Activated T-helper 2 cell treated with anti-CD3 and anti-CD28 coated beads, Interferon-gamma antibody, Interleukin-2, Interleukin-4, amounts not matched to agents 10 μg/mL and 5 μg/mL and 100 μg/mL, durations not matched to agents 14 hours and 24 hours and 36 hours (primary cell): ENCODE data around the gene PACS2. TPM values are rescaled to one million over a fixed set of nuclear protein-coding genes. Genes with fewer than 3 reads are reported as not detected.

ENCODE experiments used
- DNase-seq: peaks from one replicate; pipeline ENCODE4 v3.0.0; 2021; ENCODE audit warnings: low spot score
- H3K27ac Mint-ChIP-seq: one replicate; pipeline ENCODE4 v1.8.0; 2021; ENCODE audit warnings: mixed read lengths
- H3K27me3 Mint-ChIP-seq: one replicate; pipeline ENCODE4 v1.8.0; 2021; ENCODE audit warnings: low read depth, mixed read lengths
- H3K36me3 Mint-ChIP-seq: one replicate; pipeline ENCODE4 v1.8.0; 2021; ENCODE audit warnings: low read depth, mixed read lengths
- H3K4me1 Mint-ChIP-seq: one replicate; pipeline ENCODE4 v1.8.0; 2021; ENCODE audit warnings: low read depth, mixed read lengths
- H3K4me3 Mint-ChIP-seq: one replicate; pipeline ENCODE4 v1.8.0; 2021; ENCODE audit warnings: low read depth, mild to moderate bottlenecking, moderate library complexity, mixed read lengths
- H3K9me3 Mint-ChIP-seq: one replicate; pipeline ENCODE4 v1.8.0; 2021; ENCODE audit warnings: mixed read lengths
- intact Hi-C: fragments of 100-400 bp; cut with micrococcal nuclease; formaldehyde crosslinking; loops from one replicate; pipeline ENCODE4 v1.15.1; 2023
- total RNA-seq: library from RNA; stranded (reverse); gene quantifications from 2 replicates; pipeline ENCODE4 v1.2.3, GENCODE V29; 2022

Gene PACS2
- total RNA-seq, 1 donor from 2014 or later = 35.2 TPM

DNA sequence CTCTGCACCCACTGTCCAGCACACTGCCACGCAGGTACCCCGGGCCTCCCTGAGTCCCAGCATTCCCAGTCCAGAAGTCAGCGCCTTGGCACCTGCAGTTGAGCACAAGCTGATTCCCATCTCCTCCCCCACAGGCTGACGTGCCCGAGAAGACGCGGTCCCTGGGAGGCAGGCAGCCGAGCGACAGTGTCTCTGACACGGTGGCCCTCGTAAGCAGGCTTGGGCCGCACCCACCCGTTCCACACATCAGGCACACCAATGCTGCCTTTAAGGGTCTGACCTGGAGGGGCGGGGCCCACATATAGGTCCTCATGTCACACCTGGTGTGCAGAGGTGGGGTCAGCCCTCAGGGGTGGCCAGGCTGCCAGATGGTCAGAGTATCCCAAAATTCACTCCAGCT lies 65.4 kb downstream of the PACS2 start:
- Mint-ChIP-seq H3K9me3 (no peaks in the 10 kb centered on the region), H3K27ac (no peak overlapping the region), H3K36me3 (no peaks in the 10 kb centered on the region), H3K4me1 (peaks cover 8% of the 10 kb centered on the region), H3K27me3 (no peaks in the 10 kb centered on the region), H3K4me3 (no peak overlapping the region)
- no peak for DNase-seq
- intact Hi-C loops = loop anchor here (10.0 kb wide), 1 partner anchor 65 kb away; no protein-coding TSS in a partner anchor

DNA sequence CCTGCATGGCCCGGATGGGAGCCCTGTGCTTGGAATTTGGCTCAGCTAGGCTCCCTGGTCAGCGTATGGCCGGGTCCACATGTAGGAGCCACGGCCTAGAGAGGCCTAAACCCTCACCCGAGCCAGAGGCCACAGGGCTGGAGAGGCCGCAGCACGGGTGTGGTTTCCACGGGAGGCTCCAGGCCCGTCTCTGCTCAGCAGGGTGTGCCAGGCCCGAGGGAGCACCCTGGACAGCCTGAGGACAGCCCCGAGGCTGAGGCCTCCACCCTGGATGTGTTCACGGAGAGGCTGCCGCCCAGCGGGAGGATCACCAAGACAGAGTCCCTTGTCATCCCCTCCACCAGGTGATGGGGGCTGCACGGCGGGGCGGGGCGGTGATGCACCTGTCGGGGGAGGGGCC lies 66.2 kb downstream of the PACS2 start:
- Mint-ChIP-seq H3K4me3 (no peak overlapping the region), H3K27ac (no peak overlapping the region), H3K4me1 (peaks cover 4% of the 10 kb centered on the region), H3K9me3 (no peaks in the 10 kb centered on the region), H3K36me3 (no peaks in the 10 kb centered on the region), H3K27me3 (no peaks in the 10 kb centered on the region)
- no peak for DNase-seq
- intact Hi-C loops = no loop called here

DNA sequence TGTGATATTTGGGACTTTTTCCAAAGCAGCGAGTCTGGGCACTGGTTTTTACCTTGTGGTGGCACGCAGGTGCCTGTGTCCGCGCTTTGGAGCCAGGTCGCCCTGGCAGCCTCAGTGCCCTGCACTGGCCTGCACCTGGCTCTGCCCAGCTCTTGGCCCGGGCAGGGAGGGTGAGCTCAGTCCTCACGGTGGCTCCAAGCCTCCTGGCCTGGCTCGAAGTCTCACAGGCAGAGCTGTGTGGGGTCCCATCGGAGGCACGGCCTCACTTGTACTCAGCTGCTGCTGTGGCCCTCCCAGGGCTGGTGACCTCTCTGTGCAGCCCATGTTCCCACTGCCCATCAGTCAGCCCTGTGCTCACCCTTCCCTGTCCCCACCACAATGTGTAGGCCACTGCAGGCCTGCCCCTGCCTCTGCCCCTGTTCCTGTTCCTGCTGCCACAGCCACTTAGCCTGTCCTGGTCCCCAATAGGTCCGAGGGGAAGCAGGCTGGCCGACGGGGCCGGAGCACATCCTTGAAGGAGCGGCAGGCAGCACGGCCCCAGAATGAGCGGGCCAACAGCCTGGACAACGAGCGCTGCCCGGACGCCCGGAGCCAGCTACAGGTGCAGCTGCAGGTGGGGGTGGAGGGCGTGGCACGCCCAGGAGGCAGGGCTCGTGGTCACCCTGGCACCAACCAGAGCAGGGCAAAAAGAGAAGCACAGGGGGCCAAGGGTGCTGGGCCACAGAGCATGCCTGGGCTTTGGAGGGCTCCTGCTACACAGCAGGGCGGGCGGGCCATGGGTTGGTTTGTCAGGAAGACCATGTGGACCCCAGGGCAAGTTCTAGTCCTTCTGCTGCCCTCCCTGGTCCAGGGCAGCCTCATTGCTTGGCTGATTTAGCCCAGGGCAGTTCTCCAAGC lies 67.1 kb downstream of the PACS2 start:
- no peak for DNase-seq
- Mint-ChIP-seq H3K27me3 (no peaks in the 10 kb centered on the region), H3K27ac (no peak overlapping the region), H3K4me1 (no peaks in the 10 kb centered on the region), H3K36me3 (no peaks in the 10 kb centered on the region), H3K4me3 (no peak overlapping the region), H3K9me3 (no peaks in the 10 kb centered on the region)
- intact Hi-C loops = no loop called here

DNA sequence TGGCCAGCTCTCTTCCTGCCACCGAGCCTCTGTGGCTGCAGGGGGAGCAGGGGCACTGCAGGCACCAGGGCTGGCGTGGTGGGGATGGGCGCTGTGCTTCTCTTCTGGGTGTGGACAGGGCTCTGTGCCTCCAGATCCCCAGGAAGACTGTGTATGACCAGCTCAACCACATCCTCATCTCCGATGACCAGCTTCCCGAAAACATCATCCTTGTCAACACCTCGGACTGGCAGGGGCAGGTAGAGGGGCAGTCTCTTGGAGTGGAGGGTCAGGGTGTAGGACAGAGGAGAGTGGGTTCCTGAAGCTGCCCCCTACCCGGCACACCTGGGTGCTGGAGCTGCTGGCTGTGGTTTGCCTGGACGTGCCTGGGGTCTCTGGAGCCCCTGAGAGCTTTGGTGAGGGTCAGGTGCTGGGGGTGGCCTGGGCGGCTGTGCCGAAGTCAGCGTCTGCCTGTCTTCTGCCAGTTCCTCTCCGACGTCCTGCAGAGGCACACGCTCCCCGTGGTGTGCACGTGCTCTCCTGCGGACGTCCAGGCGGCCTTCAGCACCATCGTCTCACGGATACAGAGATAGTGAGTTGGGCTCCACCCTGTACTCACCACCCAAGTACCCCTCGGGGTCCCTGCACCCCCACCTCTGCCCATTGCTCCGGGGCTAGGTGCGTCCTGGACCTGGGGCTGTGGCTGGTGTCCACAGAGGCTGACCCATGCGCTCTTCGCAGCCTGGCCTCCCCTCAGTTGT lies 68.0 kb downstream of the PACS2 start:
- H3K4me1 Mint-ChIP-seq = no peaks in the 10 kb centered on the region
- H3K4me3 Mint-ChIP-seq = no peak overlapping the region
- no peak overlapping the region for H3K27ac Mint-ChIP-seq
- no peaks in the 10 kb centered on the region for H3K36me3 Mint-ChIP-seq
- no peaks in the 10 kb centered on the region for H3K9me3 Mint-ChIP-seq
- no peaks in the 10 kb centered on the region for H3K27me3 Mint-ChIP-seq
- intact Hi-C loops = no loop called here
- DNase-seq = no peak

DNA sequence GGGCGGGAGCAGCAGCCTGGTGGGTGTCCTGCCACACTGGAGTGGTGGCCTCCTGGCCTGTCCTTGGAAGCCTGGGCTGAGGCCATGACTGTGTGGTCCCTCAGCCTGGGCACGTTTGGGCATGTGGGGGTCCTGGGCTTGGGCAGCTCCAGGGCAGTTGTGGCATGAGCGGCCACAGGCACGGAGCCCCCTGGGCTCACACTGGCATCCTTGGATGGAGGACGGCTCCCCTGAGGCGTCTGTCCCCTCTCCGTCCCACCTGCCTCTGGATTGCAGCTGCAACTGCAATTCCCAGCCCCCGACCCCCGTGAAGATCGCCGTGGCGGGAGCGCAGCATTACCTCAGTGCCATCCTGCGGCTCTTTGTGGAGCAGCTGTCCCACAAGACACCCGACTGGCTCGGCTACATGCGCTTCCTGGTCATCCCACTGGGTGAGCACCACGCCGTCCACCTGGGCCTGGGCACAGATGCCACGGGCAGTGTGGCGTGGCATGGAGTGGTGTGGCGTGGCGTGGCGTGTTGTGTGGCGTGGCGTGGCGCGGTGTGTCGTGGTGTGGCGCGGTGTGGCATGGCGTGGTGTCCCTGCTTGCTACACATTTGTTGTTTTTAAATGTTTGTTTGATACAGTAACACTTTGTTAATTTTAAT lies 68.7 kb downstream of the PACS2 start:
- Mint-ChIP-seq H3K27ac (no peak overlapping the region), H3K4me3 (no peak overlapping the region), H3K4me1 (no peaks in the 10 kb centered on the region), H3K27me3 (no peaks in the 10 kb centered on the region), H3K36me3 (no peaks in the 10 kb centered on the region), H3K9me3 (no peaks in the 10 kb centered on the region)
- intact Hi-C loops = no loop called here
- no peak for DNase-seq

DNA sequence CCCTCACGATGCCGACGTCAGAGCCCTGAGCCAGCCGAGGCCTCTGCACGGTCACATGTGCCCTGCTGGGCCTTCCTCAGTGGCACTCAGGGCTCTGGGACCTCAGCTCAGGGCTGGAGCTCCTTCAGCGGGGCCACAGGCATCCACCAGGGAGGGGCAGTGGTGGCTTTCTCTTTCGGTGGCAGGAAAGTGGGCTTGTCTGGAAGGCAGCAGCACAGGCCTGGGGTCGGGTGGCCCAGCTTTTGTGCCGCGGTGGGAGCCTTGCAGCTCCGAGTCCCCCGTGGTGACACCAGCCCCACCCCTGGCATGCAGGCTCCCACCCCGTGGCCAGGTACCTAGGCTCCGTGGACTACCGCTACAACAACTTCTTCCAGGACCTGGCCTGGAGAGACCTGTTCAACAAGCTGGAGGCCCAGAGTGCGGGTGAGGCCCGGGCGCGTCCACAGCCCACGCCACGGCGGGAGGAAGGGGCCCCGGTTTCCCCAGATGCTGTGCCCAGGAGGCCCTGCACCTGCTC lies 69.6 kb downstream of the PACS2 start:
- intact Hi-C loops = no loop called here
- H3K27me3 Mint-ChIP-seq = no peaks in the 10 kb centered on the region
- no peaks in the 10 kb centered on the region for H3K9me3 Mint-ChIP-seq
- H3K36me3 Mint-ChIP-seq = no peaks in the 10 kb centered on the region
- no peak overlapping the region for H3K27ac Mint-ChIP-seq
- H3K4me3 Mint-ChIP-seq = no peak overlapping the region
- no peaks in the 10 kb centered on the region for H3K4me1 Mint-ChIP-seq
- no peak for DNase-seq

DNA sequence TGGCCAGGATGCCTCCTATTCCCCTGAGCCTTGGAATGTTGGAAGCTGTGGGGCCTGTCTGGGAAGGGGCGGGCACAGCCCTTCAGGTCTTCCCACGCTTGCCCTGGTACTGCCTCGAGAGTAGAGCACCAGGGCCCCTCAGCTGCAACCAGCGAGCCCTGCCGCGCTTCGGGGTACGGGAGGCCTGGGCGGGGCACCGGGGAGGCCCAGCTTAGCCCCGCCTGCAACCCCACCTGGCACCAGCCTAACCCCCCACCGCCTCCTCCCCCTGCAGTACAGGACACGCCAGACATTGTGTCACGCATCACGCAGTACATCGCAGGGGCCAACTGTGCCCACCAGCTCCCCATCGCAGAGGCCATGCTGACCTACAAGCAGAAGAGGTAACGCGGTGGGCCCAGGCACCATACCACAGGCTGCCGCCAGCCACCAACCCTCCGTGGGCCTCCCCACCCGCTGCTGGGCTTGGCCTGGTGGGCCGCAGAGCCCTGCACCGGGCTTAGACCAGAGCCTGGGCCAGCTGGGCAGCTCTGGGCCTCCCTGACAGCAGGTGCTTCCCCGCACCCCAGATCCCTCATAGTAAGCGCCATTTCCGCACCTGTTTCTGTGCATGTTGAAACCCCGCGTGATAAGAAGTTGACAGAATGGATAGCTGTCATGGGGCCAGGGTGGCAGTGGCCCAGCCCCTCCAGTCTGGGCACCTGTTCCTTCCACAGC lies 70.2 kb downstream of the PACS2 start:
- no peak overlapping the region for H3K27ac Mint-ChIP-seq
- DNase-seq = no peak
- H3K4me3 Mint-ChIP-seq = no peak overlapping the region
- intact Hi-C loops = no loop called here
- no peaks in the 10 kb centered on the region for H3K4me1 Mint-ChIP-seq
- no peaks in the 10 kb centered on the region for H3K9me3 Mint-ChIP-seq
- no peaks in the 10 kb centered on the region for H3K36me3 Mint-ChIP-seq
- no peaks in the 10 kb centered on the region for H3K27me3 Mint-ChIP-seq

DNA sequence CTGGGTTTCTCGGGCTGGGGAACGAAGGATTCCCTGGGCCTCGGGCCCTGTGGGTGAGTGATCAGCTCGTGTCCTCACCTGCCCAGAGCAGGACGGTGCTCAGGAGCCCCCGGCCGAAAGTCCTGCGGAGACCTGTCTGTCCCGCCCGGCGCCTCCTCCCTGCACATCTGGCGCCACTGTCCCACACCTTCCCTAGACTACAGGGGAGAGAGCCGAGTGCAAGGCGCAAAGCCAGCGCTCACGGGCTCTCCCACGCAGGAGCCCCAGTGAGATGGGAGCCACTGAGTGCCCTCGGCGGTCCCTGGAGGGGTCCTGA lies 70.7 kb downstream of the PACS2 start:
- H3K27me3 Mint-ChIP-seq = no peaks in the 10 kb centered on the region
- H3K27ac Mint-ChIP-seq = no peak overlapping the region
- DNase-seq = no peak
- H3K4me3 Mint-ChIP-seq = no peak overlapping the region
- H3K36me3 Mint-ChIP-seq = no peaks in the 10 kb centered on the region
- intact Hi-C loops = no loop called here
- H3K4me1 Mint-ChIP-seq = peaks cover 2% of the 10 kb centered on the region
- no peaks in the 10 kb centered on the region for H3K9me3 Mint-ChIP-seq

DNA sequence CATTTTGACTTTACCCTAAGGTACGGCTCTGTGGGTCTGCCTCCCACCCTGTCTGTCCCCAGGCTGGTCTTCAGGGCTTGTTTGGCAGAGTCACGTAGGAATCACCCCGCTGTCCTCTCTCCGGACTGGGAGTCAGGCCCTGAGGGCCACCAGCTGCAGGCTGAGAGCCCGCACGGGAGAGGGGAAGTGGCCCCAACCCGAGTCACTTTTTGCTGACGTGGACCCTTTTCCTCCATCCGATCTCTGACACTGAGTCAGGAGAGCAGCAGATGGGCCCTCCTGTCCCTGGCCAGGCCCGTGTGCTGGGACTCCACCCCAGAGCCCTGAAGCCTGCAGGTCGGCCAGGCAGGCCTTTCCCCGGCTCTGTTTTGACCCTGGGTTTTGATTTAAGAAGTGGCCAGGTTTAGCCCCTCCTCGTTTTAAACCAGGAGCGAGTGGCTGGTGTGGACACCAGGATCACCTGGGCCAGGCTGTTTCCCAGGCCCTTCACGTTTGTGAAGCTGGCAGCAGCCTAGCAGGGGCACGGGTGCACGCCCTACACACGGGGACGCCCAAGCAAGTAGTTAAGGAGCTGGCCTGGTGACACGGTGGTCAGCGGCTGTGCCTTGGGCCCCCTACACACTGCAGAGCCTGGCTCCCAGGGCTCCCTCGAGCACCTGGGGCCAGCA lies 71.3 kb downstream of the PACS2 start:
- Mint-ChIP-seq H3K4me1 (peaks cover 3% of the 10 kb centered on the region), H3K27me3 (no peaks in the 10 kb centered on the region), H3K36me3 (no peaks in the 10 kb centered on the region), H3K9me3 (no peaks in the 10 kb centered on the region), H3K4me3 (no peak overlapping the region), H3K27ac (no peak overlapping the region)
- no peak for DNase-seq
- intact Hi-C loops = no loop called here

DNA sequence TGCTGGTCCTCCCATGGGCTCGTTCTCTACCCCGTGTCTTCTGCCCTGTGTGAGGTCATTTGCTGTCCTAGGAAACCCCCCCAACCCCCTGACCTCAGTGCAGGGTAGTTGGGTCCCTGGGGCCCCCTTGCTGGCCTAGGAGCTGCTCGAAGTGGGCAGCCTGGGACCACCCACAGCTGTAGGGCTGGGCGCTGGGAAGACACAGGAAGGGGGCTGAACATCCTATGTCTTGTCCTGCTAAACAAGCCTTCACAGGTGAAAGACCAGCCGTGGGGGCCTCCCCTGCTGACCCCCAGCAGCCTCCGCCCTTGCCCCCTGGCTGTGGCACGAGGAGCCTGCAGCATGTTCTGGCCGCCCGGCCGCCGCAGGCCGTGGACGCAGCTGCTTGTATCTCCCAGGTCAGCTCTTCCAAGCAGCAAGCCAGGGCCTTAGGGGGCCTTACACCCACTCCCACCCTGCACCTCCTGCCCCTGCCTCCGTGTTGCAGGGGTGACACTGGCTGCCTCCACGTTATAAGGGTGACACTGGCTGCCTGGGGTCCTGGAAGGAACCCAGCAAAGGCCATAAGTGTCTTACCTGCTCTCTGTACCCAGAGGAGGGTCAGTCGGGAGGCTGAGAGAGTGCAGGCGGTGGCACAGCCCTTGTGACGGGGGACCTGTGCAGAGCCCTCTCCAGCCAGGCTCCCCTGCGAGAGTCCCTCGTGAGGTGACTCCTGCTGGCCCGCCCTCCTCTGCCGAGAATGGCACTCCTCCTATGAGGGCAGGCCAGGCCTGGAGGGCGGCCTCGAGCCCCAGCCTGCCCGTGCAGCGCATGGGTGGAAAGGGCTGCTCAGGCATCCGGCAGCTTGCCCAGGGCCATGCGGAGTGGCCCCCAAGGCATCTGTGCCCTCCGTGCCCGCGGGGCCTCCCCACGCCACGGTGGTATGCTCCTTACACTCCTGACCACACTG lies 72.3 kb downstream of the PACS2 start:
- peaks cover 3% of the 10 kb centered on the region for H3K4me1 Mint-ChIP-seq
- no peak for DNase-seq
- intact Hi-C loops = no loop called here
- H3K4me3 Mint-ChIP-seq = no peak overlapping the region
- H3K27ac Mint-ChIP-seq = no peak overlapping the region
- H3K27me3 Mint-ChIP-seq = no peaks in the 10 kb centered on the region
- no peaks in the 10 kb centered on the region for H3K9me3 Mint-ChIP-seq
- H3K36me3 Mint-ChIP-seq = no peaks in the 10 kb centered on the region

DNA sequence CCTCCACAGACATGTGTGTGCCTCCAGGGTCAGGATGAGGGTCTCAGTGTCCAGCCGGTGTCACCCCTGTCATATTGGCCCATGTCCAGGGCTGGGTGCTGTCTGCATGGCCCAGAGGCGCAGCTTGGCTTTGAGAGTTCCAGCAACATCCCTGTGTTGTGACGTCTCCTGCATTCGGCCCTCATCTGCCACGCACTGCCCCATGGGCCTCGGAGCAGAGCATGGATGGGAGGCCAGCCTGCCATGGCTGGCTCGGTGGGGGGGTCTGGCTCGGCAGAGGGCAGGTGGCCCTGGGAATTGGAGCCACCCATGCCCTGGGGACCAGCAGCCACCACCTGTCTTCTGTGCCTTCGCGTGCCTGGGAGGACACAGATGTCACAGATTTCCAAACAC lies 73.0 kb downstream of the PACS2 start:
- Mint-ChIP-seq H3K27ac (no peak overlapping the region), H3K9me3 (no peaks in the 10 kb centered on the region), H3K27me3 (no peaks in the 10 kb centered on the region), H3K4me1 (peaks cover 3% of the 10 kb centered on the region), H3K36me3 (no peaks in the 10 kb centered on the region), H3K4me3 (no peak overlapping the region)
- intact Hi-C loops = no loop called here
- no peak for DNase-seq
